ENCODE results near the gene TP53RK.

TP53RK gene

GRCh38 chr20:46703435-46703834 lies 14.2 kb upstream of the TP53RK start:
- DNase-seq (ENCODE audit: low read depth in 1 of 2, low spot score in 1 of 2), result no peak
- Histone ChIP-seq H3K4me3 (replicated peaks; ENCODE audit: insufficient read depth, low read length) (no peak overlapping the region), H3K27ac (replicated peaks) (no peak overlapping the region), H3K27me3 (ENCODE audit: insufficient read depth, poor library complexity, severe bottlenecking) (no peaks in the 10 kb centered on the region)
- no peak for TF ChIP-seq CTCF (IDR thresholded peaks at IDR 0.05; ENCODE audit: insufficient read depth, low read length)
- no peak for TF ChIP-seq SPI1 (IDR thresholded peaks at IDR 0.05; ENCODE audit: borderline replicate concordance, low read depth)
- TF ChIP-seq GABPA (IDR thresholded peaks at IDR 0.05; ENCODE audit: low read depth), result no peak
- TF ChIP-seq, protein P1, sequence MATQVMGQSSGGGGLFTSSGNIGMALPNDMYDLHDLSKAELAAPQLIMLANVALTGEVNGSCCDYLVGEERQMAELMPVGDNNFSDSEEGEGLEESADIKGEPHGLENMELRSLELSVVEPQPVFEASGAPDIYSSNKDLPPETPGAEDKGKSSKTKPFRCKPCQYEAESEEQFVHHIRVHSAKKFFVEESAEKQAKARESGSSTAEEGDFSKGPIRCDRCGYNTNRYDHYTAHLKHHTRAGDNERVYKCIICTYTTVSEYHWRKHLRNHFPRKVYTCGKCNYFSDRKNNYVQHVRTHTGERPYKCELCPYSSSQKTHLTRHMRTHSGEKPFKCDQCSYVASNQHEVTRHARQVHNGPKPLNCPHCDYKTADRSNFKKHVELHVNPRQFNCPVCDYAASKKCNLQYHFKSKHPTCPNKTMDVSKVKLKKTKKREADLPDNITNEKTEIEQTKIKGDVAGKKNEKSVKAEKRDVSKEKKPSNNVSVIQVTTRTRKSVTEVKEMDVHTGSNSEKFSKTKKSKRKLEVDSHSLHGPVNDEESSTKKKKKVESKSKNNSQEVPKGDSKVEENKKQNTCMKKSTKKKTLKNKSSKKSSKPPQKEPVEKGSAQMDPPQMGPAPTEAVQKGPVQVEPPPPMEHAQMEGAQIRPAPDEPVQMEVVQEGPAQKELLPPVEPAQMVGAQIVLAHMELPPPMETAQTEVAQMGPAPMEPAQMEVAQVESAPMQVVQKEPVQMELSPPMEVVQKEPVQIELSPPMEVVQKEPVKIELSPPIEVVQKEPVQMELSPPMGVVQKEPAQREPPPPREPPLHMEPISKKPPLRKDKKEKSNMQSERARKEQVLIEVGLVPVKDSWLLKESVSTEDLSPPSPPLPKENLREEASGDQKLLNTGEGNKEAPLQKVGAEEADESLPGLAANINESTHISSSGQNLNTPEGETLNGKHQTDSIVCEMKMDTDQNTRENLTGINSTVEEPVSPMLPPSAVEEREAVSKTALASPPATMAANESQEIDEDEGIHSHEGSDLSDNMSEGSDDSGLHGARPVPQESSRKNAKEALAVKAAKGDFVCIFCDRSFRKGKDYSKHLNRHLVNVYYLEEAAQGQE (IDR thresholded peaks at IDR 0.05; ENCODE audit: insufficient replicate concordance, low read depth), result no peak
- no peak for TF ChIP-seq POLR2AphosphoS5 (IDR thresholded peaks at IDR 0.05; ENCODE audit: low read depth)

- Histone ChIP-seq H3K27me3 (ENCODE audit: insufficient read depth, poor library complexity, severe bottlenecking) (no peaks in the 10 kb centered on the region), H3K4me3 (replicated peaks; ENCODE audit: insufficient read depth, low read length) (no peak overlapping the region), H3K27ac (replicated peaks) (no peak overlapping the region)
- TF ChIP-seq SPI1 (IDR thresholded peaks at IDR 0.05; ENCODE audit: borderline replicate concordance, low read depth) (no peak), GABPA (IDR thresholded peaks at IDR 0.05; ENCODE audit: low read depth) (no peak), CTCF (IDR thresholded peaks at IDR 0.05; ENCODE audit: insufficient read depth, low read length) (no peak), POLR2AphosphoS5 (IDR thresholded peaks at IDR 0.05; ENCODE audit: low read depth) (no peak)
- TF ChIP-seq, protein P1 (IDR thresholded peaks at IDR 0.05; ENCODE audit: insufficient replicate concordance, low read depth), result no peak
- no peak for DNase-seq (ENCODE audit: low read depth in 1 of 2, low spot score in 1 of 2)
Measured at GRCh38 chr20:46702447-46703203, 13.4 kb upstream of the TP53RK start.

DNA sequence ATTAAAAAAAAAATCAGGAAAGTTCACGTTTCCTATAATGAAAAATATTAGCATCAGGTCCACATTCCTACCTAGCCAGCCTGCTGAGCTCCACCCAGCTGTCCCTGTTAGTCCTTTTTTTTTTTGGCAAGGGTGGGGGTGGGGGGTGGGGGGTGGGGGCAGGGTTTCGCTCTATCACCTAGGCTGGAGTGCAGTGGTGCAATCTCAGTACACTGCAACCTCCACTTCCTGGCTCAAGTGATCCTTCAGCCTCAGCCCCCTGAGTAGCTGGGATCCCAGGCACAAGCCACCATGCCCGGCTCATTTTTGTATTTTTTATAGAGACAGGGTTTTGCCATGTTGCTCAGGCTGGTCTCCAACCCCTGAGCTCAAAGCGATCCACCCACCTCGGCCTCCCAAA lies 12.7 kb upstream of the TP53RK start:
- no peak overlapping the region for H3K27ac ChIP-seq (replicated peaks)
- DNase-seq (ENCODE audit: low read depth in 1 of 2, low spot score in 1 of 2), result no peak
- TF ChIP-seq, protein P1 (IDR thresholded peaks at IDR 0.05; ENCODE audit: insufficient replicate concordance, low read depth), result no peak
- TF ChIP-seq CTCF (IDR thresholded peaks at IDR 0.05; ENCODE audit: insufficient read depth, low read length) (no peak), GABPA (IDR thresholded peaks at IDR 0.05; ENCODE audit: low read depth) (no peak), SPI1 (IDR thresholded peaks at IDR 0.05; ENCODE audit: borderline replicate concordance, low read depth) (no peak), POLR2AphosphoS5 (IDR thresholded peaks at IDR 0.05; ENCODE audit: low read depth) (no peak)
- no peak overlapping the region for H3K4me3 ChIP-seq (replicated peaks; ENCODE audit: insufficient read depth, low read length)
- no peaks in the 10 kb centered on the region for H3K27me3 ChIP-seq (ENCODE audit: insufficient read depth, poor library complexity, severe bottlenecking)
